Measurements from ENCODE around the gene NEFH.

- TF ChIP-seq CTCF (IDR thresholded peaks at IDR 0.05) (no peak), EZH2 (IDR thresholded peaks at IDR 0.05; ENCODE audit: borderline replicate concordance, insufficient read depth, low read depth, low read length, poor library complexity, severe bottlenecking) (no peak)
Observed at GRCh38 chr22:29523761-29524160, 43.7 kb downstream of the NEFH start.
